Duodenal mucosa (tissue), 2 donors: ENCODE results near the gene RPGRIP1L.

Source experiments
- H3K27ac ChIP-seq: one replicate; pipeline ENCODE4 v1.7.0; 2013; ENCODE audit warnings: low read depth, low read length
- H3K27me3 ChIP-seq, 2 donors: one replicate each; pipeline ENCODE4 v1.7.0; 2013; ENCODE audit warnings: low read length in 2 of 2, control low read depth in 1 of 2; ENCODE audit not compliant: insufficient read depth in 2 of 2, control insufficient read depth in 1 of 2
- H3K36me3 ChIP-seq, 2 donors: one replicate each; pipeline ENCODE4 v1.7.0; 2013; ENCODE audit warnings: low read length in 2 of 2, control low read depth in 1 of 2; ENCODE audit not compliant: insufficient read depth in 2 of 2, control insufficient read depth in 1 of 2
- H3K4me1 ChIP-seq, 2 donors: one replicate each; pipeline ENCODE4 v1.7.0; 2013; ENCODE audit warnings: low read length in 2 of 2, control low read depth in 1 of 2; ENCODE audit not compliant: insufficient read depth in 2 of 2, control insufficient read depth in 1 of 2
- H3K4me3 ChIP-seq, 2 donors: one replicate each; pipeline ENCODE4 v1.7.0; 2013; ENCODE audit warnings: low read length in 2 of 2, low read depth in 1 of 2
- H3K9ac ChIP-seq, 2 donors: one replicate each; pipeline ENCODE4 v1.7.0; 2013; ENCODE audit warnings: low read length in 2 of 2, low read depth in 1 of 2
- H3K9me3 ChIP-seq, 2 donors: one replicate each; pipeline ENCODE4 v1.7.0; 2013; ENCODE audit warnings: low read length in 2 of 2, control low read depth in 1 of 2; ENCODE audit not compliant: control insufficient read depth in 1 of 2

RPGRIP1L gene

DNA sequence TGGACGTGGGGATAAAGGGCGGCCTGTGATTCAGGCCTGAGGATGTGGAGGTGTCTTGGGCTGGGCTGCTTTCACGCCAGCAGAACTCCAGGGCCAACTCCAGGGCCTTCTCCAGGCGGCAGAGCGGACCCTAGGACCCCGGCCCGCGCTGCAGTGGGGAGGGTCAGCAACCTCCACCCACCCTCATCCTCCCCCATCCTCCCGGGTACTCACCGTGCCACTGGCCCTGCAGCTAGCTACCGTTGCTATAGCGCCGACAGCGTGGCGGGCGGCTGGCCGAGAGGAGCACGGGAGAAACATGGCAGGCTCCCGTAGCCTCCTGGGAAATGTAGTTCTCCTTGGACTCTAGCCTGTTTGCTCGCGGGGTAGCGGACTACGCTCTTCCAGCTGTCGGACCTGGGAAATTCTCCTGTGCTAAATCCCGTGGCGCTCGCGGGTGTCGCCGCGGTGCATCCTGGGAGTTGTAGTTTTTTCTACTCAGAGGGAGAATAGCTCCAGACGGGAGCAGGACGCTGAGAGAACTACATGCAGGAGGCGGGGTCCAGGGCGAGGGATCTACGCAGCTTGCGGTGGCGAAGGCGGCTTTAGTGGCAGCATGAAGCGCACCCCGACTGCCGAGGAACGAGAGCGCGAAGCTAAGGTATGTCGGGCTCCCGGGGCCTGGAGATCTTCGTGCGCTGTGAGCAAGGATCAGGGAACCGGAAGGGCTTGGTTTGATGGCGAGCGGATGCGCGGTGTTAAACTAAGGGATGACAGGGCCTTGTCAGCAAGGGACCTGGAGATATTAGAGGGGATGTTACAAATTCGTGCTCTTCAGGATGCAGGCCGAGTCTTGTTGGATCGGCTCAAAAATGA is at the start of gene RPGRIP1L, which contains the start of gene FTO:
Gene RPGRIP1L (minus strand): TSS at position 270 of the 855 bp plus-strand sequence. CDS start 3,136 bp downstream, outside the sequence.
Gene FTO (plus strand): TSS at position 567 of the 855 bp plus-strand sequence.
- Histone ChIP-seq H3K36me3 (no peaks in the 10 kb centered on the region), H3K4me1 (peaks cover 18 to 19% of the 10 kb centered on the region in 2 donors), H3K9me3 (no peaks in the 10 kb centered on the region), H3K9ac (peak within 1 kb of the TSS; percentile 66 to 95), H3K4me3 (peak within 1 kb of the TSS; percentile 93 to 99), H3K27me3 (no peaks in the 10 kb centered on the region), H3K27ac (no peak within 1 kb of the TSS)

DNA sequence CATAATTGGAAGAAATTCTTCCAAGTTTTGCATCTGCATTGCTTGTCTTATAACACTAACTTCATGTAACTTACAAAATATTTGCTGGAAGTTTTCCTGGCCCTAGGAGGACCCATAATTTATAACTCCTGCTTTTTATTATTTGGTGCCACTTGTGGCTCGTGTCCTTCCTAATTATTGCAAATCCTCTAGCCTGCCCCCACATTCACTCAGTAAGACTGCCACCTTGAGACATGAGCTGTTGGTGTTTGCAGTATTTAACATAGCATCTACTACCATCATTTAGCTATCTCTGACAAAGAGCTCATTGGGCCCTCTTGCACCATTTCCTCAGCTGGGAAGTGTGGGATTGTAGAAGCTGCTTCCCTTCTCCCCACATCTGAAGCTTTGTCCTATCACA is 49.8 kb upstream of the RPGRIP1L start:
- Histone ChIP-seq H3K27ac (no peak overlapping the region), H3K9me3 (no peaks in the 10 kb centered on the region), H3K9ac (no peak overlapping the region), H3K4me3 (no peak overlapping the region), H3K4me1 (peaks cover 22 to 24% of the 10 kb centered on the region in 2 donors), H3K36me3 (no peaks in the 10 kb centered on the region), H3K27me3 (no peaks in the 10 kb centered on the region)

DNA sequence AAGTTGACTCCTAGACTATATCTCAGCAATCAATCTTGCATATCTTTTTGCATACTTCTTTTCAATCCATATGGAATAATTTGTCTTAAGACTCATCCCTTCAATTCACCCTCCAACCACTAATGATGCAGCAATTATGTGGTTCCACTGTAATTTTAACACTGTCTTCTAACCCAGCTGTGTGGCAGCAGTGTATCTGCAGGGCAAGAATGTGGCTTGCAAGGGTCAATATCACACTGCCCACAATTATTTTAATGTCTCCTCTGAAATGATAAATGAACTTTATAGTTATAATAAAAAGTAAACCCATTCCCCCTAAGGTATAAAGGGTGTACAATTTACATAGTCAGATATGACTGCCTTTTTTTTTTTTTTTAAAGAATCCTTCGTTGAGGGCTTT is 48.9 kb upstream of the RPGRIP1L start:
- Histone ChIP-seq H3K9me3 (peaks cover 0 to 4% of the 10 kb centered on the region in 2 donors), H3K27me3 (no peaks in the 10 kb centered on the region), H3K9ac (no peak overlapping the region), H3K4me1 (peaks cover 22 to 24% of the 10 kb centered on the region in 2 donors), H3K4me3 (no peak overlapping the region), H3K36me3 (no peaks in the 10 kb centered on the region), H3K27ac (no peak overlapping the region)

DNA sequence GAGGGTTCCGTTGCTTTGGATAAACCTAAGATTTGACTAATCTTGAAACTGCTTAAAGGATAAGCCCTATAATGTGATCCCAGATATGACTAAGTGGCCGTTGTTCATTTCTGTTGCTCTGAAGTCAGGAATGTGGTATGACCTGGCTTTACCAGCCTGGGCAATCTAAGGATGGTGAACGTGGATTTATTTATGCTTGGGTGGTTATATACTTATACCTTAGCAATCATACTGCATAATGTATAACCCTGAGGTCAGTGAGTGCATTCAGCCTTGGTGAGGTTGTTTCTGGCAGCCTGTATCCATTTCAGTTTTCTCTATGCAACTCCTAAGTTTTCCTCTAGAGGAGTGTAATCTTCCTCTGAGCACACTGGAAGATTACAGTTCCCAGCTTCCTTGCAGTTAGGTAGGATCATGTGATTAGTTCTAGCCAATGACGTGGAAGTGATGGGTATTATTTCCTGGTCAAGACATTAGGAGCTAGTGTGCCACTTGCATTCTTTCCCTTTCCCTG is 42.2 kb upstream of the RPGRIP1L start:
- Histone ChIP-seq H3K4me1 (peaks cover 3 to 5% of the 10 kb centered on the region in 2 donors), H3K36me3 (no peaks in the 10 kb centered on the region), H3K9me3 (peaks cover 0 to 4% of the 10 kb centered on the region in 2 donors), H3K27me3 (no peaks in the 10 kb centered on the region), H3K27ac (no peak overlapping the region), H3K9ac (no peak overlapping the region), H3K4me3 (no peak overlapping the region)

DNA sequence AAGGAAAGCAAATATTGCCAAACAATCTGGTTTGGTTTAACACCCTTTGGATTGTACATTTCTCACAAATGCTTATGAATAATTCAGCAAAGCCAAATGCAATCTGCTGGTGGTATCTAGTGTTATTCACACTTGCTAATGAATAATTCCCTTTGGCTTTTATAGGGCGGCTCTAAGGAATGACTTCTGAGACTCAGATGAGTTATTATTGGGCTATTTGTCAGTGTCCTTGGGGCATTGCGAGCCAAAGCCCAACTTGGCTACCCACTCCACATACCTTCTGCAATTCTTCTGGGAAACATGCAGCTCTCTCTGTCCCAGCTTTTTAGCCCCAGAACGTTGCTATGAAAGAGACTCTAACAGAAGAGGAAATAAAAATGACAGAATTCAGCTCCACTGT is 41.4 kb upstream of the RPGRIP1L start:
- Histone ChIP-seq H3K4me3 (no peak overlapping the region), H3K9ac (no peak overlapping the region), H3K27me3 (no peaks in the 10 kb centered on the region), H3K4me1 (peaks cover 3 to 5% of the 10 kb centered on the region in 2 donors), H3K36me3 (no peaks in the 10 kb centered on the region), H3K27ac (no peak overlapping the region), H3K9me3 (peaks cover 0 to 4% of the 10 kb centered on the region in 2 donors)

DNA sequence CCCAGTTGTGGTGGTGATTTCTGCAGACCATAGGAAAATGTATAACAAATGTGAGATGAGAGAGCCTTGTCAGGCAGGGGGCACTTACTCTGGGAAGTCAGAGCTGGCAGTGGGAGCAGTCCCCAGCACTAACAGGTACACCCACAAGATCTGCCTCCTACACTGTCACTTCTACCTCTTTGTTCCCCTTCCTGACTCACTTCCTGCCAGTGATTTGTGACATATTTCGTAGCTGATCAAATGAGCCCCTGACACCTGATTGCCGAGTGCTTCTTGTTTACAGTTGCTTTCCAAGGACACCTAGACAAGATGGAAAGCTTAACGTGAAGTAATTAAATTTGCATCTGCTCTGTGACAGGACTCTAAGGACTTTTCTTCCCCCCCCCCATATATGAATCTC is 40.8 kb upstream of the RPGRIP1L start:
- Histone ChIP-seq H3K4me3 (no peak overlapping the region), H3K36me3 (no peaks in the 10 kb centered on the region)

DNA sequence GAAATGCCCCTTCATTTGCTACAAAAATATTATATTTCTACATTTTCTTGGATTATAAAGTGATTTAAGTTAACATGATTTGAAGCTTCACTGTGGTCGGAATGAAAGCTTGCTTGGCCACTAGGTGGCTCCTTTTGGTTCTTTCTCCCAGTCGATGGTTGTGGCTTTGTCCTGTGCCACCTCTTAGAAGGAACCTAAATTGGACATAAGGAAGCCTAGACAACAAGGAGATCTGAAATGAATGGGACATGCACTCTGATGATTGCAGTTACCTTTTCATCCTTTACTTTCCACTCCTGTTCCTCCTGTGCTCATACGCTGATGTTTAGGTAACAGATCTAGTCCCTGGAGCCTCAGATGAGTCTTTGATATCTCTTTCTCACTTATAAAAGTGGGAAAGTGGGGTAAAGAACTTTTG is 39.5 kb upstream of the RPGRIP1L start:
- H3K36me3 ChIP-seq: no peaks in the 10 kb centered on the region
- H3K27me3 ChIP-seq: no peaks in the 10 kb centered on the region
- peaks cover 3 to 5% of the 10 kb centered on the region in 2 donors for H3K4me1 ChIP-seq
- H3K4me3 ChIP-seq: no peak overlapping the region
- no peak overlapping the region for H3K27ac ChIP-seq
- no peak overlapping the region for H3K9ac ChIP-seq
- peaks cover 0 to 4% of the 10 kb centered on the region in 2 donors for H3K9me3 ChIP-seq

More for the DNA sequence above, 40.8 kb upstream of the RPGRIP1L start:
- peaks cover 0 to 4% of the 10 kb centered on the region in 2 donors for H3K9me3 ChIP-seq
- no peak overlapping the region for H3K9ac ChIP-seq
- no peak overlapping the region for H3K27ac ChIP-seq
- peaks cover 3 to 5% of the 10 kb centered on the region in 2 donors for H3K4me1 ChIP-seq
- H3K27me3 ChIP-seq: no peaks in the 10 kb centered on the region

DNA sequence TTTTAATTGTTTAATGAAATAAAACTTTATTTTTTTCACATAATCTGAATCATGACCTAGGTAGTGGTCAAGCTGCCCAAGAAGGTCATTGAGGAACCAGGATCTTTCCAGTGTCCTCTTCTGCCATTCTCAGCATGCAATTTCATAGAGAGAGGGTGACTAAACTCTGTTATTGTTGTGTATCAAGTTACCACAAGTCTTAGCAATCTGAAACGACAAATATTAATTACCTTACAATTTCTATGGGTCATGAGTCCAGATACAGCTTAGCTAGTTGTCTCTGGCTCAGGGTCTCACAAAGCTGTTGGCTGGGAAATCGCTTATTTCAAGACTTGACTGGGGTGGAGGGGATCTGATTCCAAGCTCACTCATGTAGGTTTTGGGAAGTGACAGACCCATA is 37.9 kb upstream of the RPGRIP1L start:
- Histone ChIP-seq H3K36me3 (no peaks in the 10 kb centered on the region), H3K27me3 (no peaks in the 10 kb centered on the region), H3K27ac (no peak overlapping the region), H3K4me1 (peaks cover 3 to 5% of the 10 kb centered on the region in 2 donors), H3K9me3 (no peaks in the 10 kb centered on the region), H3K9ac (no peak overlapping the region), H3K4me3 (no peak overlapping the region)

DNA sequence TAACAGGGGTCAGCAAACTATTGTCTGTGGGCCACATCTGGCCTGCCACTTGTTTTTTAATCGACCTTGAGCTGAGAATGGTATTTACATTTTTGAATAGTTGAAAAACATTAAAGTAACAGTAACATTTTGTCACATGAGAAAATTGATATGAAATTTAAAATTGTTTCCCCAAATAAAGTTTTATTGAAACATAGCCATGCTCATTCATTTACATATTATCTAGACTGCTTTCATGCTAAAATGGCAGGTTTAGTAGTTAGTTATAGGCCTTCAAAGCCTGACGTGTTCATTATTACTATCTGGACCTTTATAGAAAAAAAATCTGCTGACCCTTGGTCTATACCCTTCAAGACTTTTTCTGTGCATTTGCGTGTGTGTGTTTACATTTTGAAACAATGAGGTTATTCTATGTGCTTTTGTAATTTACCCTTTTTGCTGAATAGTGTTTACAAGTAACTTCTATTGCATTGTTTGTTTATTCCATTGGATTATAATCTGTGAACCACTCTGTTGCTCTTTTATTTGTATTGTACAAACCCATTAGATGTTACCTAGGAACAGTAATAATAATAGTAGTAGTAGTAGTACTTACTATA is 37.4 kb upstream of the RPGRIP1L start:
- Histone ChIP-seq H3K4me3 (no peak overlapping the region), H3K27ac (no peak overlapping the region), H3K4me1 (peaks cover 3 to 5% of the 10 kb centered on the region in 2 donors), H3K9me3 (no peaks in the 10 kb centered on the region), H3K36me3 (no peaks in the 10 kb centered on the region), H3K9ac (no peak overlapping the region), H3K27me3 (no peaks in the 10 kb centered on the region)

DNA sequence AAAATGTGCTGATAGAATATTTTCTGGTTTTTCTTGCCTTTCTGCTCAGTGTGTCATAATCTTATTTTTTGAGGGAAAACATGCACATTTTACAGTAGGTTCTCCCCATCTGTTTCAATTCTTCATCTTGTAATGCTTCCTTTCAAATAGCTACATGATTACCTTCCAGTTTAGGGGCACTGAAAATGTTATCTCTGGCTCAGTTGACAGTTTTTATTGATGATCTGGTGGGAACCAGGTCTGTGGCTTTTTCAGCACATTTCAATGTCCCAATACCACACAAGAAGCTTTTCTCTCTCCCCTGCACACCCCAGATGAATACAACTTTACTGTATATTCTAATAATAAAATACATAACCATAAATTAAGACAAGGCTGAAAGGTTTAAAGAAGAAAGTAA is 36.8 kb upstream of the RPGRIP1L start:
- Histone ChIP-seq H3K9ac (no peak overlapping the region), H3K9me3 (no peaks in the 10 kb centered on the region), H3K4me3 (no peak overlapping the region), H3K27me3 (no peaks in the 10 kb centered on the region), H3K36me3 (no peaks in the 10 kb centered on the region), H3K4me1 (peaks cover 3 to 5% of the 10 kb centered on the region in 2 donors), H3K27ac (no peak overlapping the region)
